Kidney (tissue), 14 donors: ENCODE measurements around the gene SRSF2. TPM values are rescaled to one million over a fixed set of nuclear protein-coding genes. Genes with fewer than 3 reads are reported as not detected.
"Not testable (repeated sequence)": the region's sequence is repeated elsewhere in the genome, so short reads cannot be mapped to it uniquely, and the experiment has no call there.

Experiments
- DNase-seq, 5 donors: peaks; one replicate each; pipeline ENCODE4 v3.0.0-alpha.2; 2013 to 2020
- FAIRE-seq: peaks from 2 replicates; lab custom pipeline; 2012; peaks lifted over from hg19 to GRCh38; lab: Jason Lieb, UNC
- H3K27ac ChIP-seq, 2 donors: one replicate each; pipeline ENCODE4 v1.7.0; 2013; ENCODE audit warnings: low read depth in 2 of 2, low read length in 2 of 2, inconsistent platforms in 1 of 2
- H3K27me3 ChIP-seq: one replicate; pipeline ENCODE4 v1.7.1; 2013; ENCODE audit warnings: low read length, inconsistent platforms; ENCODE audit not compliant: control insufficient read depth, insufficient read depth
- H3K36me3 ChIP-seq, 3 donors: one replicate each; pipeline versions ENCODE4 v1.7.0 to v1.7.1; 2013; ENCODE audit warnings: low read length in 3 of 3, control low read depth in 1 of 3, inconsistent platforms in 1 of 3; ENCODE audit not compliant: insufficient read depth in 3 of 3, control insufficient read depth in 2 of 3
- H3K4me1 ChIP-seq, 3 donors: one replicate each; pipeline versions ENCODE4 v1.7.0 to v1.7.1; 2013; ENCODE audit warnings: low read length in 3 of 3, inconsistent platforms in 1 of 3, low read depth in 1 of 3; ENCODE audit not compliant: control insufficient read depth in 2 of 3, insufficient read depth in 2 of 3
- H3K4me3 ChIP-seq, 3 donors: one replicate each; pipeline versions ENCODE4 v1.7.0 to v1.8.1; 2013; ENCODE audit warnings: low read length in 3 of 3, control low read depth in 1 of 3, inconsistent platforms in 1 of 3
- H3K9ac ChIP-seq, 3 donors: one replicate each; pipeline versions ENCODE4 v1.7.0 to v1.7.1; 2013; ENCODE audit warnings: low read length in 3 of 3, control low read depth in 1 of 3, inconsistent platforms in 1 of 3
- H3K9me3 ChIP-seq, 3 donors: one replicate each; pipeline versions ENCODE4 v1.7.0 to v1.7.1; 2013; ENCODE audit warnings: low read length in 3 of 3, control low read depth in 1 of 3, inconsistent platforms in 1 of 3; ENCODE audit not compliant: control insufficient read depth in 2 of 3, insufficient read depth in 1 of 3
- CTCF ChIP-seq: IDR thresholded peaks from 3 replicates; pipeline ENCODE4 v1.5.1; 2012; ENCODE audit warnings: mild to moderate bottlenecking, moderate library complexity, borderline replicate concordance; ENCODE audit not compliant: insufficient read depth; ENCODE audit errors: extremely low read depth
- intact Hi-C: fragments of 100-400 bp; cut with DNase I; formaldehyde crosslinking; loops from one replicate; pipeline ENCODE4 v1.11.1; 2022
- polyA plus RNA-seq: library from polyadenylated mRNA; stranded (reverse); fragments of 350-450 nt; fragmentation: Illumina TruSeq; extraction: RNeasy Lipid Tissue Mini Kit (QIAGEN cat#74804); gene quantifications from one replicate; pipeline ENCODE4 v1.2.3, GENCODE V29; 2014; ENCODE audit warnings: low read depth, low replicate concordance; ENCODE audit not compliant: insufficient read depth
- total RNA-seq: library from RNA; stranded (reverse); fragmentation: NEBNext Ultra II Directional; extraction: Animal tissue kit (Norgen Biotek cat#: 25700); gene quantifications from one replicate; pipeline ENCODE4 v1.2.1, GENCODE V29; 2021
- donor health status: control.
- donor health status: control.
- donor health status: control.
- donor health status: control.
- donor health status: control.
- donor health status: DM: yes; HTN: yes; CAD: no.
- donor health status: Normal renal cell carcinoma (clear cell type).

Gene SRSF2
- total and polyA plus RNA-seq, 2 donors from 2014 or later: 129 to 155 TPM

GRCh38 chr17:76700617-76701470 is 36.3 kb downstream of the SRSF2 start:
- DNase-seq (peak; percentile 75 to 88 (median 84)), FAIRE-seq (no peak)
- Histone ChIP-seq H3K27me3 (no peaks in the 10 kb centered on the region), H3K9me3 (no peaks in the 10 kb centered on the region), H3K9ac (no peak overlapping the region), H3K36me3 (no peaks in the 10 kb centered on the region), H3K4me3 (no peak overlapping the region), H3K27ac (peak overlapping the region; percentile 27 to 83), H3K4me1 (peaks cover 0 to 26% (median 12%) of the 10 kb centered on the region in 3 donors)
- intact Hi-C loops: no loop called here
- no peak for TF ChIP-seq CTCF

GRCh38 chr17:76700270-76700616 is 36.9 kb downstream of the SRSF2 start:
- Histone ChIP-seq H3K9me3 (no peaks in the 10 kb centered on the region), H3K4me3 (no peak overlapping the region), H3K27ac (peak overlapping the region; percentile 34 to 83), H3K4me1 (peaks cover 0 to 29% (median 12%) of the 10 kb centered on the region in 3 donors), H3K9ac (no peak overlapping the region), H3K27me3 (no peaks in the 10 kb centered on the region), H3K36me3 (no peaks in the 10 kb centered on the region)
- DNase-seq (no peak), FAIRE-seq (no peak)
- TF ChIP-seq CTCF: no peak
- intact Hi-C loops: no loop called here

- not testable (repeated sequence) for H3K9ac ChIP-seq, FAIRE-seq
Observed at GRCh38 chr17:76698466-76698977, 38.6 kb downstream of the SRSF2 start.

GRCh38 chr17:76697702-76698465 is 39.2 kb downstream of the SRSF2 start:
- DNase-seq (peak; percentile 68 to 86 (median 83)), FAIRE-seq (no peak)
- Histone ChIP-seq H3K4me1 (peaks cover 0 to 29% (median 12%) of the 10 kb centered on the region in 3 donors), H3K36me3 (no peaks in the 10 kb centered on the region), H3K9ac (no peak overlapping the region), H3K4me3 (no peak overlapping the region), H3K27ac (no peak overlapping the region), H3K27me3 (no peaks in the 10 kb centered on the region), H3K9me3 (no peaks in the 10 kb centered on the region)
- no peak for TF ChIP-seq CTCF
- intact Hi-C loops: no loop called here

More at GRCh38 chr17:76698466-76698977, 38.6 kb downstream of the SRSF2 start:
- H3K27ac ChIP-seq, H3K9me3 ChIP-seq, H3K4me3 ChIP-seq, intact Hi-C loops, H3K36me3 ChIP-seq, H3K27me3 ChIP-seq, DNase-seq: not testable (repeated sequence)
- H3K4me1 ChIP-seq: peaks cover 0 to 29% (median 12%) of the 10 kb centered on the region in 3 donors
